HK-2 (cell line): ENCODE measurements around the gene EPN1.

Experiments used
- DNase-seq: peaks from one replicate; pipeline ENCODE4 v3.0.0-alpha.2; 2018; ENCODE audit not compliant: unreplicated experiment

EPN1 gene

DNA sequence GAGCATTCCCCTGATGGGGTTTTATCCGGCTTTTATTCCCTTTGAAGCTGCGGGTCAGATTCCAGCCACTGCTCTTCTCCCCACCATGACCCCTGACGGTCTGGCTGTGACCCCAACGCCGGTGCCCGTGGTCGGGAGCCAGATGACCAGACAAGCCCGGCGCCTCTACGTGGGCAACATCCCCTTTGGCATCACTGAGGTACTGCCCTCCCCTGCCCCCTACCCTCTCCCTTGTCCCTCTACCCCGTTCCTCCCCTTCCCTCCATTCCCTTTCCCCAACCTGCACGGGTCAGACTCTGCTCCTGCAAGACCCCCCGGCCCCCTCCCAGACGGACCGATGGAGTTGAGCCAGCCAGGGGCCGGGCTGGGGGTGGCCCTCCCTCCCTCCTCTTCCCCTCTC, 14.0 kb upstream of the EPN1 start:
- DNase-seq = no peak

DNA sequence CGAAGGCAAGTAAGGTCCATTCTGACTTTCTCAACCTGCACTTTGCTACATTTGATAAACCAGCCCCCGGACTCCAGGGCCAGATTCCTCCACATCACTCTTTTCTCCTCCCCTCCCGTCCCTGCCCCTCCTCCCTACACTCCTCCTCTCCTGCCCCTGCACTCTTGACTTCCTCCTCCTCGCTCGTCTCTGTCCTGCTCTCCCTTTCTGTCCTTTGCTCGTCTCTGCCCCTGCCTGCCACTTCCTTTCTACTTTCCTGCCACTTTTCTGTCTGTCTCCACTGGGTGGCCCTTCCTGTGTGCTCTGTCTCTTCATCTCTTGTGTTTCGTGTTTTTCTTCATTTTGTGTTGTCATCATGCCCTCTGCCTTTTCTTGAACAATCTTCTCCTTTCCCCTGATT, 13.2 kb upstream of the EPN1 start:
- DNase-seq = no peak

DNA sequence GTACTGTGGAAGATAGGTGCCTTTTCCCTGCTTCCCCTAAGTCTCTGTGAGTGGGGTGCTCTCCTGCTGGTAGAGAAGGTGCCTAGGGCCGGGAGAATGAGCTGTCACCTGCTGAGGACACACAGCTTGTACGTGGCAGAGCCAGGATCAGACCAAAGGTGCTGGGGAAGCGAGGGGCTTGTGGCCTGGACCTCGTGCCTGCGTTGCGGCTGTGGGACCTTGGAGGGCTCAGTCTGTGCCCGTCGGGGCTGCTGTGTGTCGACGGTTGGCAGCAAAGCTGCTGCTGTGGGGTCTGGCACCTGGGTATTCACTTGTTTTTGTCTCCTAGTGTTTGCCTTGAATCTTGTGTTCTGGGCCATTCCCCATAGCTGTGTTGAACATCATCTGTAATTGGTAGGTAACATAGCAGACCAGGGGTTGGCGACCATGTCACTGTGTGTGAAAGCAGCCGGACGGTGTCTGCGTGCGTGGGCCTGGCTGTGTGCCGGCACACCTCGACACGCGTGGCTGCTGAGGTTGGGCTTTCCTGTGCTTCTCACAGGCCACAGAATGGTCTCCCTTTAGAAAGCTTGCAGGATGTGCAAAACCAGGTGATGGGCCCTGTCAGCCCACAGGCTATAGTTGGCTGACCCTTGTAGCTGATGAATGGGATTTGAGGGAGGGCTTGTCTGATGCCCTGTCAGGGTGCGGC, 11.0 kb upstream of the EPN1 start:
- no peak for DNase-seq

DNA sequence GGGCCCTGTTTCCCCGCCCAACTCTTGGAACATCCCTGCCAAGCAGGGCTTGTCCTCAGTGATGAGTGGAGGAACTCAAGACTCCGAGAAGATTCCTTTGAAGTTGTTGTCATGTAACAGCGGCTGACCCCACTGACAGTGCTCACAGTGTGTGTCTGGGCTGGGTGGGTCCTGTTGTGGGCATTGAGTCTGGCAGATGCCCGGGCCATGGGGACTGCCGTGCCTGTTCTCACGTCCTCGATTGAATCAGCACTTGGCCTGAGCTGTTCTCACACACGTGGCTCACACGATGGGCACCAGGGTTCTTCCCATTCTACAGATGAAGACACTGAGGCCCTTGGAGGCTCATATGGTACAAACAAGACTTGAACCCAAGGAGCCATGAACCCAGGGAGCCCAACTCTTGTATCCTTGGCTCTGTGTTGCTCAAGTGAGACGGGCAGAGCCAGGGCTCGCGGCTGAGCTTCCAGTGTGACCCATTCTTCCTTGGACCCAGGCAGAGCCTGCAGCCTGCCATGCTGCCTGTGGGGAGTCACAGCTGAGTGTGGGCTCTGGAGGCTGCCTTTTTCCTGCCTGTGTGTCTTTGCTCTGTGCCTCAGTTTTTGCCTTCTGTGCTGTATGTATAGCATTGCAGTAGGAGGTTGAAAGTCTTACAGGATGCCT, 8.6 kb upstream of the EPN1 start:
- no peak for DNase-seq

DNA sequence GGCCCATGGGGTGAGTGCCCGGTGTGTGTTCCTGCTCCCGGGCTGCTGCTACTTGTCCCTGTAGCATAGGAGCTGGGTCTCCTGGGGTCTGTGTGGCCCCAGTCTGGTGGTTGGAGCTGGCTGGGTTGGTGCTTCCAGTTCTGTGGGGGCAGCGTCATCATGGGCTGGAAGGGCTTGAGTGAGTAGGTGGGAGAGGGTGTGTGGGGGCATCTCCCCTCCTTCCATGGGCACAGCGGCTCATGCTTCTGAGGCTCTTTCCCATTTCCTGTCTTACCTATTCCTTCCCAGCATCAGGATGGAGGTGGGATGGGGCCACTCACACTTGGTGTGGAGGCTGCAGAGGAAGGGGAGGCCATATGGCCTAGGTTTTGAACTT, 8.0 kb upstream of the EPN1 start:
- no peak for DNase-seq

DNA sequence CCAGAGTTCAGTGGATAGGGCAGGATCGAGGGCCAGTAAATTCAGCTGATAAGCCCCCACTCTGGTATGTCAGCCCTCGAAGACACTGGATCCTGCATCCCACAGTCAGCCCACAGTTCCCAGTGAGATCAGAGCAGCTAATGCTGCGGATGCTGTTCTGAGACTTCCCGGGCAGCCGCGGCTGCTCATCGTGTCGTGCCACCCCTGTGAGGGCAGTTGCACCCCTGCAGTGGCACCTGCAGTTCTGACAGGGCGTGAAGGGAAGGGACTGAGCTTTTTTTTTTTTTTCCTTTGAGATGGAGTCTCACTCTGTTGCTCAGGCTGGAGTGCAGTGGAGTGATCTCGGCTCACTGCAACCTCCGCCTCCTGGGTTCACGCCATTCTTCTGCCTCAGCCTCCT, 7.5 kb upstream of the EPN1 start:
- no peak for DNase-seq

DNA sequence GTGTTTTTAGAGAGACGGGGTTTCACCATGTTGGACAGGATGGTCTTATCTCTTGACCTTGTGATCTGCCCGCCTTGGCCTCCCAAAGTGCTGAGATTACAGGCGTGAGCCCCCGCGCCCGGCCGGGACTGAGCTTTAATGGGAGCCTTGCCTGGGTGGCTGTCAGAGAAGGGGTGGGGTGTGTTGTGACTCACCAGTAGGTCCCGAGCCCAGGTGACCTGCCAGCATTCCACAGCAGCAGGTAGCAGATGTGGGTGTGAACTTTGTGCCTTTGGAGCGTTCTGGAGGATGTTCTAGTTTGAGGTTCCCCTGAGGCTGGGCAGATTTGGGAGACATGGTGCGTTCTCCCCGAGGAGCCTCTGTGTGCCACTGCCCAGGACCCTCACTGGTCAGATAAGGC, 7.1 kb upstream of the EPN1 start:
- no peak for DNase-seq

DNA sequence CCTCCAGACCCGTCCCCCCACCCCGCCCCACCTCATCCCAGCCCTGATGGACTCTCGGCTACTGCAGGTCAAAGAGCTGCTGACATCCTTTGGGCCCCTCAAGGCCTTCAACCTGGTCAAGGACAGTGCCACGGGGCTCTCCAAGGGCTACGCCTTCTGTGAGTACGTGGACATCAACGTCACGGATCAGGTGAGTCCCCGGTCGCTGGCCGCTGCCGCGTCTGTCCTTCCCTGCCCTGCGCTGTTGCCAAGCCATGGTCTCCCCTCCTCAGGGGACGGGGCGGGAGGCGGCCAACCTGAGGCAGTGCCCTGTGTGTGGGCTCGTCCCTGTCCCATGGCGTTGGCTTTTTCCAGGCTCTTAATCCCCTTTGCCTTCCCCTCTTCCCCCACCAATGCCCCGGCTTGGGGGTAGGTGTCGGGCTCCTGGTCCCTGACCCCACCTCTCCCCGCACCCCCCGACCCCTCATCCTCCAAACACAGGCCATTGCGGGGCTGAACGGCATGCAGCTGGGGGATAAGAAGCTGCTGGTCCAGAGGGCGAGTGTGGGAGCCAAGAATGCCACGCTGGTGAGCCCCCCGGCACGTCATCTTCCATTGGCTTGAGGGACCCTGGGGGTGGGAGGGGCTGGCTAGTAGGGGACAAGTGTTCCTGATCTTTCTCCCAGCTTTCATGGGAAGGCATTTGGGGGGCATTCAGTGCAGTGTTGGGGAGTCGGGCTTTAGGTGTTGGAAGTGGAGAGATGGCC, 6.2 kb upstream of the EPN1 start:
- no peak for DNase-seq

DNA sequence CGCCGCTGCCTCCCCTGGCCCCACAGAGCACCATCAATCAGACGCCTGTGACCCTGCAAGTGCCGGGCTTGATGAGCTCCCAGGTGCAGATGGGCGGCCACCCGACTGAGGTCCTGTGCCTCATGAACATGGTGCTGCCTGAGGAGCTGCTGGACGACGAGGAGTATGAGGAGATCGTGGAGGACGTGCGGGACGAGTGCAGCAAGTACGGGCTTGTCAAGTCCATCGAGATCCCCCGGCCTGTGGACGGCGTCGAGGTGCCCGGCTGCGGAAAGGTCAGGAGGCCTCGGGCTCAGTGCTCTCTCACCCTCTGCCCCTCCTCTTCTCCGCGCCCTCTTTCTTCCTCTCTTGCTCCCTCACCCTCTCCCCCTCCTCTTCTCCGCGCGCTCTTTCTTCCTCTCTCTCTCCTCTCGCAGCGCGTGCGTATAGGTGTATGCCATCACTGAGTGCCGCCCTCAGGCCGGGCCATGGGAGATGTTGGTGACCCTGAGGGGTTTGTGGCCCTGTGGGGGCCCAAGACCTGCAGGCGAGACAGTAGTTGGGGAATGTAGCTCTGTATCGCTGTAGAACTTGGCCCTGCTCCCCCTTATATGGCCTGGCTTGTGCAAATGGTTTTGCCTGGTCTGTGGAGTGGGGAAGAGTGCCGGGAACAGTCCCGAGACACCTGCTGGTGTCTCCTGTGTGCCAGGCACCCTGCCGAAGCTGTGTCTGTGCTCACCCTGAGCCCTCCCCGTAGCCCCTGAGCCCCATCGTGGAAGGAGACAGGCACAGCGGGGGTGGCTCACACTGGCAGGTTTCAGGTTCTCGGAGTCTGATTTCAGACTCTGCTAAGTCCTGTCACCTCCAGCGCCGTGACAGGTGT, 5.4 kb upstream of the EPN1 start:
- no peak for DNase-seq

DNA sequence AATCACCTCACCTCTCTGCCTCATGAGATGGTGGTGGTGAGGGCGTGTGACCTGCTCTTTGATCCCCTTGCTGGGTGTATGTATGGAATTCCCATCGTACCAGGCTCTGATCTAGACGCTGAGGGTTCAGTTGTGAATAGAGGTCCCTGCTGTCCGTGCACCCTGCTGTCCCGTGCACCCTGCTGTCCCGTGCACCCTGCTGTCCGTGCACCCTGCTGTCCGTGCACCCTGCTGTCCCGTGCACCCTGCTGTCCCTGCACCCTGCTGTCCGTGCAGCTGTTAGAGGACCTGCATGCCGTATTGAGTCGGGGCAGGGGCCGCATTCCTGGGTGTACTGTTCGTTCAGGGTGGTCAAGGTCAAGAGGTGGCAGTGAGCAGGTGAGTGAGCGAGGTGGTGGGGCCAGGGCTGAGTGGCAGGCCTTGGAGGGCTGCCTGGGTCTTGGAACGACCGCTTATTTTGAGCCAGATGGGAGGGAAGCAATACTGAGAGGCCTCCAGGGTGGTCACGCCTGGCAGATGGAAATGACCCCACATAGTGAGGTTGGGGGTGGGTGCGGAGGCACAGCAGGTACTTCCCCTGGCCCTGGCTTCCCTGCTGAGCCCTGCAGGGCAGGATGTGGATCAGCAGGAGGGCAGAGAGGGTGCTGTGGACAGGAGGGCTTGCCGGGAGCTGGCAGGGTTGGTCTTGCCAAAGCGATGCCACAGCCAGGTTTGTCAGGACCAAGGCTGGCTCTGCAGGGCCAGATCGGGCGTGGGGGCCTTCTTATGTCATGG, 4.6 kb upstream of the EPN1 start:
- DNase-seq = no peak

DNA sequence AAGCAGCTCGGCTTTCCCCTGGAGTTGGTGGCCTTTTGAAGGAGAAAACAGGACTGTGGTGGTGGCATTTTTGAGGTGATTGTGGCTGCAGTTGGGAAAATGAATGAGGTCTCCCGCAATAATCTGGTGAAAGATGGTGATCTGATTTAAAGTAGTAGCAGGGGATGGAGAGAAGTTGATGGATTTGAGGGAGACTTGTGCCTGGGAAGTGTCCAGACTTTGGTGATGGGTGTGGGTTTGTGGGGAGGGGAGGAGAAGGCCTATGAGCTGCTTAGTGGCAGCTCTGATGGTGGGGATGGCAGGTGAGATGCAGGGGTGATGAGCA, 4.0 kb upstream of the EPN1 start:
- DNase-seq = no peak

DNA sequence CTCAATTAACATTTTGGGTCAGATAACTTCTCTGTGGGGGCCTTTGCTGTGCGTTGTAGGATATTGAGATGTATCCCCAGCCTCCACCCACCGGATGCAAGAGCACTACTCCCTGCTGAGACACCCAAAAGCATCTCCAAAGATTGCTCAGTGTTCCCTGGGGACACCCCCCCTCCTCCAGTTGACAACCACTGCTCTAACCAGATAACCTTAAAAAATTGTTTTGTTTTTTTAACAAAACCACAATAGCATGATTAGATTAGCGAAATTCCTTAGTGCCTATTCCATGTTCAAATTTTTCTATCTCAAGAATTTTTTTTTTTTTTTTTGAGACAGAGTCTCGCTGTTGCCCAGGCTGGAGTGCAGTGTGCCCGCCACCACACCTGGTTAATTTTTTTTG, 2.6 kb upstream of the EPN1 start:
- DNase-seq = no peak

DNA sequence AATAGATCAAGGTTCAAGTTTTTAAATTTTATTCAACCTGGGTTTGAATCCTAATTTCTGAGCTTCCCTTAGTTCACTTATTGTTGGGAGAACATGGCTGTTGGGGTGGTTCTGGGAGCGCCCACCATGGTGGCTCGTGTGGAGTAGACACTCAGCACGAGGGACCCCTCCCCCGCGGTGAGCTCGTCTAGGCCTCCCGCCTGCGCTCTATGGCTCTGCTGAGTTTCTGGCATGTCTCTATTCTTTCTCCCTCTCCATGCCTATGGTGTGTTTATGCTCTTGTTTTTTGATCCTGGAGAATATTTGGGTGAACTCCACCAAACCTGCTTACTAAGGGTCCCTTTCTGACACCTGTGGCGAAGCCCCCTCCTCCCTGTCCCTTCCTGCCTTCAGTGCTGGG, 1.6 kb upstream of the EPN1 start:
- DNase-seq = no peak

DNA sequence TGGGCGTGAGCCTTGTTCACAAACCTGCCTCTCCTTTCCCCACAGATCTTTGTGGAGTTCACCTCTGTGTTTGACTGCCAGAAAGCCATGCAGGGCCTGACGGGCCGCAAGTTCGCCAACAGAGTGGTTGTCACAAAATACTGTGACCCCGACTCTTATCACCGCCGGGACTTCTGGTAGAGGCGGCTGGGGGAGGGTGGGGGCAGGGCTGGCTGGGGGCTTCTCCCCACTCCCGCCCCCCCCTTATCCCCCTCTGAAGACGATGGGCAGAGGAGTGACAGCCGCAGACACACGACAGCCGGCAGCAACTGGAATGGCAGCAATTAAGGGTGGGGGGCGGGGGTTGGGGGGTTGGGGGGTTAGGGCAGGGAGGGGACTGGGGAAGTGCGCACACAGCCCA, 1.1 kb upstream of the EPN1 start:
- DNase-seq = no peak

DNA sequence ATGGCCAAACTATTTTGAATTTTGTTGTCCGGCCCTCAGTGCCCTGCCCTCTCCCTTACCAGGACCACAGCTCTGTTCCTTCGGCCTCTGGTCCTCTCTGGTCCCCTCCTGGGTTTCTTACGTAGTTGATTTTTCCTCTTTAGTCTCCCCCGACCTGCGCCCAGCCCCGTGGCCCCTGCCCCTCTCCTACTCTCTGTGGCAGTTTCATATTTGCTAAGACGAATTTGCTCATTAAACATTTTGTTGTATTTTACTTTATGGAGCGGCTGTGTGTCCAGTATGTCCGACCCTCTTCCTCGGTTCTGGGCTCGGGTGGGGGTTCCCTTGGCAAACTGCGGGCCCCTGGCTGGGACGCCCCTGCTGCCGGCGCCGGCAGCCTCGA, 576 bp upstream of the EPN1 start:
- no peak for DNase-seq

DNA sequence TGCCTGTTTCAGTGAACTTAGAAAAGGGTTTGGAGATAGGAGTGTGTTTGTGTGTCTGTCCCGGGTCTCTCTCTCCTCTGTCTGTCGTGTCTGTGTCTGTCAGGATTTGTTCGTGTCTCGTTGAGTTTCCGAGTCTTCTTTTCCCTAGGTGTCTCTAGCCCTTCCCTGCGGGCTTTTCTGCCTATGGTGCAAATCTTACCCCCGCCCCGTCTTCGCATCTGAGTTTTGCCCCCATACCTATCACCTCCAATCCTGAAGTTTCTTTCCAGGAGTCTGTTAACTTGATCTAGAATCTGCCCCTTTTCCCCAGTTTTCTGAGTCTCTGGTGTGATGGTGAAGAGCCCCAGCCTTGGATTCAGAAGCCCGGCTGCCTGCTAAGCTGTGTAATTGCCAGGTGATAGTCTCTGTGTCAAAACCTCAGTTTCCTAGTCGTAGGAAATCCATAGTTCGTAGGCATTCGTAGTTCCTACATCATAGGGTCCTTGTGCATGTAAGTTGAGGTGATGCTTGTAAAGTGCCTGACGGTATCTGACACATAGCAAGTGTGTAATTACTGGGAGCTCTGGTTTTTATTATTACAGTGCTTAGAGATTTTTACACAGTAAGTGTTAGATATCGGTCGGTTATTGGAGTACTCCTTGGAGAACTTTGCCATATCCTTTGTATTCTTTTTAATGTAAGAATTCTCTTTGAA, 782 bp downstream of the EPN1 start:
- DNase-seq = no peak

DNA sequence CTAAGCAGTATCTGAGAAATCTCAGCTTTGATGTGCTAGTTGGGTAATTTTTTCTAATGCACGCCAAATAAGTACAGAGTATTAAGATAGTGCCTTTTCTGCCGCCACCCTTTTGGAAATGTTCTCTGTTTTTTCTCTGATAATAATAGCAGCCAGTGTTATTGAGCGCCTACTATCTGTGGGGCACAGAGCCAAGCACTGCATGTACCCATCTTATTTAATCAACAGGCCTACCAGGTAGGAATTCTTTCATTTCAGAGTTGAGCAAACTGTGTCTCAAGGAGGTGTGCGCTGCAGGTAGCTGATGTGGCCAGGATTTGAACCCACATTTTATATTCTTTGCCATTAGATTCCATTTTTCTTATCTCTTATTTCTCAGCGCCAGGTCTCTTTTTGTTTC, 1.4 kb downstream of the EPN1 start:
- DNase-seq = no peak

DNA sequence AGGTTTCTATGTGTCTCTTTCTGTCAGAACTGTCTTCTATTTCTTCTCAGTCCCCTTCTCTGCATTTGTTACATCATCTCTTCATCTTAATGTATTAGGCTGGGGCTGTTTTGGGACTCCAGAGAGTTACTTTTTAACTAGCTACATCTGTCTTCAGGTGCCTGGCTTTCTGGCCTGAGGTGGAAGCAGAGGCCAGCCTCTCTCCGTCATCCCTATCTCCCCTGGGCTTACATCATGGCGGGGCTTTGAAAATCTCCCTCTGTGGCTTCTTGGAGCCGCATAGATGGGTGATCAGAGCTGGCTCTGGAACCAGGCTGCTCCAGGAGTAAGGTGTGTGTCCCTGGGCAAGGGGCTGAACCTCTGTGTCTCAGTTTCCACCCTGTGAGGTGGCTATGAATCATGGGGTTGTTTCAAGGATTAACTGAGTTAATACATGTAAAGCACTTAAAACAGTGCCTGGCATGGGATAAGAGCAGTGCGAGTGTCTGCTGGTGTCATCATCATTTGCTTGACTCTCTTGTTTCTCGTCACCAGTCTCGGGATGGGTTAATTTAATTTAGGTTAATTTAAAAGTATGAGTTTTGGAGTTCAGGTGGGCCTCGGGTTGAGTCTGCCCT, 2.0 kb downstream of the EPN1 start:
- no peak for DNase-seq

DNA sequence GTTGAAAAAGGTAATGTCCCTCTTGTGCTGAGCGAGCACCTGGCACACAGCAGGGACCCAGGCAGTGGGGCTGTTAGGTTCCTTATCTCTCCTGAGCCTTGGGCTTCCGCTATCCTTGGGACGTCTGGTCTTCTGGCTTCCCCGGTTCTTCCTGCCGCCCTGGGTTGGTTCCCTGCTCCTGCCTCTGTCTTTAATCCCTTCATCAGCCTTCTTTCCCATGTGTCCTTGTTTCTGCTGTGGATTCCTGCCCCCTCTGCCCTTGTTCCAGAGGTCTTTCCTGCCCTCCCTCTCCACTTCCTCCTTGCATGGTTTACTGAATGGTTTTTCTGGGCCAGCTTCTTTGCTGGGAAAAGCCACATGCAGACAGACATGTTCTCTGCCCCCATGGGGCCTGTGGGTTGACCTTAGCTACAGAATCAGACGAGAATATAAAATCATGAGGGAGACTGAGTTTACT, 2.6 kb downstream of the EPN1 start:
- no peak for DNase-seq

DNA sequence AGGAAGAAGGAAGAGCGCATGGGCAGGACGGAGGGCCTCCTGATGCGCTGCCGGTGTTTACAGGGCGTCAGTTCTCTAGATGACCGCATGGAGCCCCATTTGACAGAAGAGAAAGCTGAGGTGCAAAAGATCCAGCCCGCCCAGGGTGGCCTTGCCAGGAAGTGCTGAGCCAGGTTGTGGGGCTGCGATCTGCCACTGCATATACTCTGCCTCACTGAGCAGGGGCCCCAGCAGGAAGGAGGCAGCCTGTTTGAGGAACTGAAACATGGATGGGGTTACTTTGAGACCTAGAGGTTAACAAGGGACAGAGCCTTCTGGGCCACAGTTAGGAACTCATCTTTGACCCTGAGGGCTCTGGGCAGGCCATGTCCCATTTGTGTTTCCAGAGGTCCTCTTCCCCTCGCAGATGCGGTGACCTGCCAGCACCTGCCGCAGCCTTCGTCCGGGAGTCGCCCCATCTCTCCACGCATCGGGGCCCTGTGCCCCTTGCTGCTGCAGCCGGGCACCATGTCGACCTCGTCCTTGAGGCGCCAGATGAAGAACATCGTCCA, 3.2 kb downstream of the EPN1 start:
- DNase-seq = no peak
